IMR-90 (cell line): Measurements from ENCODE around the gene BCAP31. TPM values are rescaled to one million over a fixed set of nuclear protein-coding genes. Genes with fewer than 3 reads are reported as not detected.

ENCODE experiments used
- ATAC-seq: fragments of 200-7000 bp; cut with Tn5 transposase; 2 replicates; pipeline ENCODE4 v1.9.1; 2020; ENCODE audit warnings: low read depth, mild to moderate bottlenecking, moderate library complexity
- BruUV-seq: library from RNA; stranded (reverse); fragments of 400-500 nt; replicated peaks from 2 replicates; lab custom pipeline; 2021; lab: Mats Ljungman, UMichigan
- CTCF ChIA-PET: fragments of 300-600 bp; formaldehyde crosslinking; extraction: SDS; loops from one replicate; lab custom pipeline; 2021; ENCODE audit warnings: antibody characterized with exemption; lab: Yijun Ruan, JAX
- POLR2A ChIA-PET: fragments of 300-600 bp; sonication (Branson Sonifier 250); formaldehyde crosslinking; loops from one replicate; lab custom pipeline; 2022; ENCODE audit warnings: antibody characterized with exemption; ENCODE audit not compliant: unreplicated experiment; lab: Charles Lee
- DNase-seq: peaks from one replicate; pipeline ENCODE4 v3.0.0; 2013
- H2AFZ ChIP-seq: replicated peaks from 2 replicates; pipeline ENCODE3; 2013; ENCODE audit warnings: low read length, mild to moderate bottlenecking; ENCODE audit not compliant: poor library complexity
- H2AK5ac ChIP-seq: 2 replicates; pipeline ENCODE4 v1.6.1; 2013; ENCODE audit warnings: low read depth, low read length, inconsistent platforms
- H2AK9ac ChIP-seq: replicated peaks from 2 replicates; pipeline ENCODE3; 2013; ENCODE audit warnings: mild to moderate bottlenecking, low read depth, low read length, moderate library complexity; ENCODE audit not compliant: poor library complexity
- H2BK120ac ChIP-seq: 2 replicates; pipeline ENCODE4 v1.6.1; 2013; ENCODE audit warnings: low read depth, low read length, inconsistent platforms
- H2BK15ac ChIP-seq: 3 replicates; pipeline ENCODE4 v1.6.1; 2013; ENCODE audit warnings: low read depth, low read length, inconsistent platforms
- H2BK20ac ChIP-seq: 2 replicates; pipeline ENCODE4 v1.6.1; 2013; ENCODE audit warnings: low read depth, mild to moderate bottlenecking, inconsistent platforms, low read length, moderate library complexity
- H2BK5ac ChIP-seq: 2 replicates; pipeline ENCODE4 v1.6.1; 2013; ENCODE audit warnings: mild to moderate bottlenecking, low read depth, low read length, inconsistent platforms; ENCODE audit not compliant: poor library complexity, severe bottlenecking
- H3K14ac ChIP-seq: replicated peaks from 2 replicates; pipeline ENCODE4 v1.6.1; 2013; ENCODE audit warnings: low read depth, low read length, inconsistent platforms
- H3K18ac ChIP-seq: 2 replicates; pipeline ENCODE4 v1.6.1; 2013; ENCODE audit warnings: low read depth, low read length, control low read depth
- H3K23ac ChIP-seq: 2 replicates; pipeline ENCODE4 v1.6.1; 2013; ENCODE audit warnings: low read depth, low read length, inconsistent platforms
- H3K27ac ChIP-seq: 2 replicates; pipeline ENCODE4 v1.5.1; 2013; ENCODE audit warnings: mild to moderate bottlenecking, control low read depth, low read length; ENCODE audit not compliant: insufficient read depth
- H3K27me3 ChIP-seq: 2 replicates; pipeline ENCODE4 v1.6.1; 2013; ENCODE audit warnings: low read length; ENCODE audit not compliant: control insufficient read depth, insufficient read depth
- H3K36me3 ChIP-seq: 2 replicates; pipeline ENCODE4 v1.6.1; 2013; ENCODE audit warnings: low read length, mixed read lengths; ENCODE audit not compliant: control insufficient read depth, insufficient read depth
- H3K4ac ChIP-seq: 2 replicates; pipeline ENCODE4 v1.6.1; 2013; ENCODE audit warnings: low read depth, low read length, inconsistent platforms
- H3K4me1 ChIP-seq: 2 replicates; pipeline ENCODE4 v1.6.1; 2013; ENCODE audit warnings: low read length, mixed read lengths; ENCODE audit not compliant: control insufficient read depth, insufficient read depth
- H3K4me2 ChIP-seq: 2 replicates; pipeline ENCODE4 v1.6.1; 2013; ENCODE audit warnings: low read depth, mild to moderate bottlenecking, control low read depth, low read length, moderate library complexity
- H3K4me3 ChIP-seq: 2 replicates; pipeline ENCODE4 v1.5.1; 2013; ENCODE audit warnings: low read depth, mild to moderate bottlenecking, control low read depth, low read length, moderate library complexity; ENCODE audit not compliant: insufficient read depth
- H3K56ac ChIP-seq: 2 replicates; pipeline ENCODE4 v1.6.1; 2013; ENCODE audit warnings: low read length, inconsistent platforms; ENCODE audit not compliant: insufficient read depth; ENCODE audit errors: extremely low read depth
- H3K79me1 ChIP-seq, 2 experiments: 2 replicates each; pipeline ENCODE4 v1.6.1; 2013; ENCODE audit warnings: low read length in 2 of 2, inconsistent platforms in 1 of 2, low read depth in 1 of 2
- H3K9ac ChIP-seq: 2 replicates; pipeline ENCODE4 v1.6.1; 2013; ENCODE audit warnings: low read depth, low read length, control low read depth
- H3K9me1 ChIP-seq: 2 replicates; pipeline ENCODE4 v1.6.1; 2013; ENCODE audit warnings: low read length, inconsistent platforms; ENCODE audit not compliant: insufficient read depth
- H3K9me3 ChIP-seq: 2 replicates; pipeline ENCODE4 v1.6.1; 2013; ENCODE audit warnings: low read length; ENCODE audit not compliant: control insufficient read depth, insufficient read depth
- H4K20me1 ChIP-seq: 2 replicates; pipeline ENCODE4 v1.6.1; 2013; ENCODE audit warnings: low read length, inconsistent platforms; ENCODE audit not compliant: insufficient read depth
- H4K5ac ChIP-seq: 2 replicates; pipeline ENCODE4 v1.6.1; 2013; ENCODE audit warnings: mild to moderate bottlenecking, low read depth, low read length, control low read depth
- H4K8ac ChIP-seq, 2 experiments: 2 replicates each; pipeline ENCODE4 v1.6.1; 2013; ENCODE audit warnings: low read depth in 2 of 2, low read length in 2 of 2, control low read depth in 1 of 2, inconsistent platforms in 1 of 2
- H4K91ac ChIP-seq: 2 replicates; pipeline ENCODE4 v1.6.1; 2013; ENCODE audit warnings: low read depth, low read length, inconsistent platforms; ENCODE audit not compliant: insufficient read depth
- CHD1 ChIP-seq: IDR thresholded peaks from 2 replicates; pipeline ENCODE4 v1.6.1; 2012; ENCODE audit warnings: low read depth, low read length, improper control_type of control experiment
- MAFK ChIP-seq: IDR thresholded peaks from 2 replicates; pipeline ENCODE4 v1.6.1; 2012; ENCODE audit warnings: low read depth, low read length, improper control_type of control experiment
- MAZ ChIP-seq: IDR thresholded peaks from 2 replicates; pipeline ENCODE4 v1.6.1; 2012; ENCODE audit warnings: low read depth, mild to moderate bottlenecking, low read length, improper control_type of control experiment, moderate library complexity, borderline replicate concordance
- RAD21 ChIP-seq: IDR thresholded peaks from 2 replicates; pipeline ENCODE4 v1.6.1; 2012; ENCODE audit warnings: low read length, improper control_type of control experiment
- RFX5 ChIP-seq: IDR thresholded peaks from 2 replicates; pipeline ENCODE4 v1.8.0; 2012; ENCODE audit warnings: low read depth, mild to moderate bottlenecking, low read length, moderate library complexity
- SMC3 ChIP-seq: fragments of 150-350 bp; IDR thresholded peaks from 2 replicates; pipeline ENCODE4 v1.6.1; 2016; ENCODE audit warnings: low read depth, mild to moderate bottlenecking, antibody characterized with exemption, low read length, moderate library complexity
- WGBS, 2 experiments: methylation state at CpG; one replicate each; pipeline versions ENCODE4 v1.1.5 to v1.1.7; 2013; ENCODE audit warnings: missing lambda C conversion rate in 2 of 2; ENCODE audit not compliant: insufficient read length in 1 of 2; ENCODE audit errors: extremely low coverage in 2 of 2; 5-methylcytosine and 5-hydroxymethylcytosine counted together
- dilution Hi-C: fragments of 300-500 bp; cut with HindIII; formaldehyde crosslinking; loops from one replicate; pipeline ENCODE4 v1.14.3; 2018; ENCODE audit warnings: low sequenced_read_pairs; ENCODE audit not compliant: unreplicated experiment
- in situ Hi-C: fragments of 300-500 bp; cut with MboI; formaldehyde crosslinking; loops from 3 replicates; pipeline ENCODE4 v1.14.3; 2019; ENCODE audit warnings: low sequenced_read_pairs, inconsistent platforms, mixed read lengths
- intact Hi-C: fragments of 100-400 bp; cut with micrococcal nuclease; formaldehyde crosslinking; loops from 2 replicates; pipeline ENCODE4 v1.10.0; 2022
- polyA plus RNA-seq, 3 experiments: library from polyadenylated mRNA; depleted of rRNA; stranded (reverse); fragments of >200 nt; gene quantifications; 2 replicates each; pipeline ENCODE4 v1.2.3, GENCODE V29; 2012; ENCODE audit warnings: low replicate concordance in 1 of 3
- total RNA-seq: library from RNA; depleted of rRNA; stranded (reverse); fragments of >200 nt; gene quantifications from 2 replicates; pipeline ENCODE4 v1.2.3, GENCODE V29; 2012
- TF ChIP-seq, protein P1 (sequence below): conservative IDR thresholded peaks from 2 replicates; pipeline ENCODE4 v1.5.1; 2012; ENCODE audit warnings: mild to moderate bottlenecking, low read depth, low read length, improper control_type of control experiment
- TF ChIP-seq, protein P2 (sequence below): fragments of 150-350 bp; IDR thresholded peaks from 2 replicates; pipeline ENCODE4 v1.6.1; 2017; ENCODE audit warnings: mild to moderate bottlenecking, antibody characterized with exemption, low read length, low read depth

Gene BCAP31
- total and polyA plus RNA-seq, 2 of the 4 experiments (the other 2 are of a cell fraction), result 125 to 244 TPM

DNA sequence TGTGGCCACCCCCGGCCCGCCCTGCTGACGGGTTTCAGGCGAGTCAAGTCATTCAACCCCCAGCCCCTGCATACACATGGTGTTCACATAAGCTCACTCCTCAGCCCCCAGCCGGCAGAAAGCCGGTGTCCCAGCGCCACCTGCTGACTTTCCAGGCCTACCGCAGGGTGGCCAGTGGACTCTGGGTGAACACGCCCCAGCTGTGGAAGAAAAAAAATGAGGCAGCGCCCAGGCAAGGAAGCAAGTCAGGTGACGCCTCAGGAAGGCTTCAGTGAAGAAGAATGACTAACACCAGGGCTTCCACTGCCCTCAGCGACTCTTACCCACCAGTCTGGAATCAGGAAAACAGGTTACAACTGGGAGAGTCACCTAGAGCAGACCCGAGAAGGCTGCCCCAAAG, 15.8 kb downstream of the BCAP31 start:
- in situ Hi-C loops, result no loop called here
- Histone ChIP-seq H3K18ac (no peak overlapping the region), H2AK9ac (peak overlapping the region; percentile 55), H2BK120ac (no peak overlapping the region), H3K36me3 (peaks cover 22% of the 10 kb centered on the region), H3K23ac (no peak overlapping the region), H3K27ac (no peak overlapping the region), H2AFZ (peak overlapping the region; percentile 43), H4K91ac (no peak overlapping the region), H3K56ac (no peak overlapping the region), H2BK20ac (no peak overlapping the region), H3K4me3 (no peak overlapping the region), H3K9me1 (no peaks in the 10 kb centered on the region), H3K4me1 (no peaks in the 10 kb centered on the region), H4K8ac (no peak overlapping the region), H3K27me3 (no peaks in the 10 kb centered on the region), H3K9ac (no peak overlapping the region), H3K14ac (no peak overlapping the region), H3K9me3 (no peaks in the 10 kb centered on the region), H4K20me1 (peaks cover 7% of the 10 kb centered on the region), H3K4ac (no peak overlapping the region), H2BK5ac (no peak overlapping the region), H3K4me2 (no peak overlapping the region), H3K79me1 (peaks cover 0 to 5% of the 10 kb centered on the region in 2 experiments; a peak in 1 of 4 replicates), H2BK15ac (no peak overlapping the region), H4K5ac (no peak overlapping the region), H2AK5ac (no peak overlapping the region; the same call in 1 of the 2 replicates)
- no TSS peak for BruUV-seq
- TF ChIP-seq, protein P1, sequence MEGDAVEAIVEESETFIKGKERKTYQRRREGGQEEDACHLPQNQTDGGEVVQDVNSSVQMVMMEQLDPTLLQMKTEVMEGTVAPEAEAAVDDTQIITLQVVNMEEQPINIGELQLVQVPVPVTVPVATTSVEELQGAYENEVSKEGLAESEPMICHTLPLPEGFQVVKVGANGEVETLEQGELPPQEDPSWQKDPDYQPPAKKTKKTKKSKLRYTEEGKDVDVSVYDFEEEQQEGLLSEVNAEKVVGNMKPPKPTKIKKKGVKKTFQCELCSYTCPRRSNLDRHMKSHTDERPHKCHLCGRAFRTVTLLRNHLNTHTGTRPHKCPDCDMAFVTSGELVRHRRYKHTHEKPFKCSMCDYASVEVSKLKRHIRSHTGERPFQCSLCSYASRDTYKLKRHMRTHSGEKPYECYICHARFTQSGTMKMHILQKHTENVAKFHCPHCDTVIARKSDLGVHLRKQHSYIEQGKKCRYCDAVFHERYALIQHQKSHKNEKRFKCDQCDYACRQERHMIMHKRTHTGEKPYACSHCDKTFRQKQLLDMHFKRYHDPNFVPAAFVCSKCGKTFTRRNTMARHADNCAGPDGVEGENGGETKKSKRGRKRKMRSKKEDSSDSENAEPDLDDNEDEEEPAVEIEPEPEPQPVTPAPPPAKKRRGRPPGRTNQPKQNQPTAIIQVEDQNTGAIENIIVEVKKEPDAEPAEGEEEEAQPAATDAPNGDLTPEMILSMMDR, result peak; percentile 68
- TF ChIP-seq RAD21, result peak; percentile 68
- TF ChIP-seq SMC3, result peak; percentile 48
- TF ChIP-seq CHD1, result no peak
- peak; percentile 69; the same call in 1 of the 2 replicates for TF ChIP-seq MAZ
- TF ChIP-seq RFX5, result no peak
- TF ChIP-seq MAFK, result no peak
- TF ChIP-seq, protein P2, sequence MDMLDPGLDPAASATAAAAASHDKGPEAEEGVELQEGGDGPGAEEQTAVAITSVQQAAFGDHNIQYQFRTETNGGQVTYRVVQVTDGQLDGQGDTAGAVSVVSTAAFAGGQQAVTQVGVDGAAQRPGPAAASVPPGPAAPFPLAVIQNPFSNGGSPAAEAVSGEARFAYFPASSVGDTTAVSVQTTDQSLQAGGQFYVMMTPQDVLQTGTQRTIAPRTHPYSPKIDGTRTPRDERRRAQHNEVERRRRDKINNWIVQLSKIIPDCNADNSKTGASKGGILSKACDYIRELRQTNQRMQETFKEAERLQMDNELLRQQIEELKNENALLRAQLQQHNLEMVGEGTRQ, result peak; percentile 69
- dilution Hi-C loops, result no loop called here
- 7% methylated on average over 5 of the region's 13 CpGs; no CpG with 5 or more reads in 1 of the 2 experiments for WGBS, 2 experiments
- DNase-seq, result peak; percentile 79
- intact Hi-C loops, result no loop called here
- ChIA-PET POLR2A (interaction anchor here (1.0 kb wide), 1 partner anchor 13 kb away, joined by 3 read pairs; no protein-coding TSS in a partner anchor), CTCF (interaction anchor here (1.0 to 1.5 kb wide), 2 partner anchors 8 to 154 kb away, joined by 3 read pairs; no protein-coding TSS in a partner anchor)
- peak; percentile 93 for ATAC-seq
